ENCODE results near the gene TNFRSF1A.
"Not testable (repeated sequence)": the region's sequence is repeated elsewhere in the genome, so short reads cannot be mapped to it uniquely, and the experiment has no call there.

TNFRSF1A gene

GRCh38 chr12:6355491-6356373, 13.9 kb upstream of the TNFRSF1A start:
- no peak for DNase-seq

- DNase-seq = no peak
Measured at GRCh38 chr12:6354495-6355393, 12.9 kb upstream of the TNFRSF1A start.

GRCh38 chr12:6352193-6353173, 10.6 kb upstream of the TNFRSF1A start:
- no peak for DNase-seq

- DNase-seq = no peak
Measured at GRCh38 chr12:6351622-6352021, 9.7 kb upstream of the TNFRSF1A start.

GRCh38 chr12:6347367-6348338, 5.8 kb upstream of the TNFRSF1A start:
- no peak for DNase-seq

GRCh38 chr12:6346942-6347341, 5.1 kb upstream of the TNFRSF1A start:
- no peak for DNase-seq

- no peak for DNase-seq
Measured at GRCh38 chr12:6346235-6346832, 4.5 kb upstream of the TNFRSF1A start.

- DNase-seq = no peak
Measured at GRCh38 chr12:6345319-6346091, 3.6 kb upstream of the TNFRSF1A start.

GRCh38 chr12:6344101-6344660, 2.3 kb upstream of the TNFRSF1A start:
- not testable (repeated sequence) for DNase-seq

- no peak for DNase-seq
Measured at GRCh38 chr12:6343518-6343917, 1.6 kb upstream of the TNFRSF1A start.

- no peak for DNase-seq
Measured at GRCh38 chr12:6342140-6342889, 439 bp upstream of the TNFRSF1A start.

GRCh38 chr12:6340745-6341416, 995 bp downstream of the TNFRSF1A start:
- no peak for DNase-seq

GRCh38 chr12:6340032-6340638, 1.7 kb downstream of the TNFRSF1A start:
- no peak for DNase-seq

- no peak for DNase-seq
Measured at GRCh38 chr12:6338955-6339354, 2.9 kb downstream of the TNFRSF1A start.

GRCh38 chr12:6338536-6338935, 3.3 kb downstream of the TNFRSF1A start:
- DNase-seq = not testable (repeated sequence)

- DNase-seq = no peak
Measured at GRCh38 chr12:6337958-6338433, 3.9 kb downstream of the TNFRSF1A start.

Data from NCI-H1436 (cell line).